GM06990 (cell line): ENCODE measurements around the gene CD300LD.

Source experiments
- DNase-seq: peaks from one replicate; pipeline ENCODE4 v3.0.0-alpha.2; 2011; ENCODE audit not compliant: insufficient read length; ENCODE audit errors: extremely low read depth
- H3K27me3 ChIP-seq: replicated peaks from 2 replicates; pipeline ENCODE4 v1.6.0; 2011; ENCODE audit warnings: low read length; ENCODE audit not compliant: control insufficient read depth, insufficient read depth
- H3K36me3 ChIP-seq: 2 replicates; pipeline ENCODE4 v1.5.1; 2011; ENCODE audit warnings: low read length; ENCODE audit not compliant: control insufficient read depth, insufficient read depth
- H3K4me3 ChIP-seq: replicated peaks from 2 replicates; pipeline ENCODE4 v1.5.1; 2011; ENCODE audit warnings: low read depth, mild to moderate bottlenecking, control low read depth, low read length
- CTCF ChIP-seq: IDR thresholded peaks from 2 replicates; pipeline ENCODE4 v1.5.1; 2011; ENCODE audit warnings: low read length, control low read depth, mild to moderate bottlenecking, inconsistent platforms; ENCODE audit not compliant: insufficient read depth, poor library complexity, severe bottlenecking

Gene CD300LD

GRCh38 chr17:74550602-74551001 lies 41.5 kb downstream of the CD300LD start:
- Histone ChIP-seq H3K27me3 (peaks cover 2% of the 10 kb centered on the region; the same call in 1 of the 2 replicates), H3K4me3 (no peak overlapping the region), H3K36me3 (no peaks in the 10 kb centered on the region)
- TF ChIP-seq CTCF, result no peak
- DNase-seq, result no peak

GRCh38 chr17:74549343-74549742 lies 42.7 kb downstream of the CD300LD start:
- DNase-seq, result no peak
- Histone ChIP-seq H3K27me3 (peaks cover 2% of the 10 kb centered on the region; the same call in 1 of the 2 replicates), H3K36me3 (no peaks in the 10 kb centered on the region), H3K4me3 (no peak overlapping the region)
- no peak for TF ChIP-seq CTCF

GRCh38 chr17:74547736-74548135 lies 44.3 kb downstream of the CD300LD start:
- H3K4me3 ChIP-seq, result no peak overlapping the region
- H3K36me3 ChIP-seq, result no peaks in the 10 kb centered on the region
- peaks cover 2% of the 10 kb centered on the region; the same call in 1 of the 2 replicates for H3K27me3 ChIP-seq
- TF ChIP-seq CTCF, result no peak
- DNase-seq, result no peak

- H3K36me3 ChIP-seq, result no peaks in the 10 kb centered on the region
- no peak overlapping the region for H3K4me3 ChIP-seq
- H3K27me3 ChIP-seq, result peaks cover 2% of the 10 kb centered on the region; the same call in 1 of the 2 replicates
- no peak for TF ChIP-seq CTCF
- no peak for DNase-seq
These were observed 44.8 kb downstream of the CD300LD start for GRCh38 chr17:74547264-74547663.

- H3K27me3 ChIP-seq, result peaks cover 2% of the 10 kb centered on the region; the same call in 1 of the 2 replicates
- H3K36me3 ChIP-seq, result no peaks in the 10 kb centered on the region
- H3K4me3 ChIP-seq, result no peak overlapping the region
- TF ChIP-seq CTCF, result no peak
- no peak for DNase-seq
These were observed 45.5 kb downstream of the CD300LD start for GRCh38 chr17:74546586-74546985.

- Histone ChIP-seq H3K27me3 (no peaks in the 10 kb centered on the region; the same call in 1 of the 2 replicates), H3K36me3 (no peaks in the 10 kb centered on the region), H3K4me3 (no peak within 1 kb of the TSS)
- no peak for TF ChIP-seq CTCF
- DNase-seq, result no peak
These were observed 46.2 kb downstream of the CD300LD start, which contains the start of gene CD300C for GRCh38 chr17:74545843-74546230. CD300C (minus strand) TSS chr17:74546115; CDS start chr17:74545782, 333 bp downstream.
